ENCODE results near the gene IPP.
A peak's percentile ranks its signal among the peaks of the same experiment; 100 is the strongest.
"Not testable (repeated sequence)": the region's sequence is repeated elsewhere in the genome, so short reads cannot be mapped to it uniquely, and the experiment has no call there.

The IPP gene

DNA sequence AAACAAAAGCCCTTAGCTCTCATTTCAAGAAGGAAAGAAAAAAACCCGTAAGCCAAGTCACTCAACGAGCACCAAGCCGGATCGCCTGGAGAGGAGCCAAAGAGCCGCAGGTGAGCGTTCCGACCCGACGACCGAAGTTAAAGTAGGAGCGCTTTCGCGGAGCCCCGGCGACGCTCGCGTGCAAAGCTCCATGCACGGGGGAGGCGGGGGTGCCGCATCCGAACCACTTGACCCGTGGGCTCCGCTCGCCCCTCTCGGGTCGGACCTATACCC is 64.5 kb downstream of the IPP start:
- DNase-seq (ENCODE audit: insufficient read length, low spot score) (no peak), FAIRE-seq (no peak)

DNA sequence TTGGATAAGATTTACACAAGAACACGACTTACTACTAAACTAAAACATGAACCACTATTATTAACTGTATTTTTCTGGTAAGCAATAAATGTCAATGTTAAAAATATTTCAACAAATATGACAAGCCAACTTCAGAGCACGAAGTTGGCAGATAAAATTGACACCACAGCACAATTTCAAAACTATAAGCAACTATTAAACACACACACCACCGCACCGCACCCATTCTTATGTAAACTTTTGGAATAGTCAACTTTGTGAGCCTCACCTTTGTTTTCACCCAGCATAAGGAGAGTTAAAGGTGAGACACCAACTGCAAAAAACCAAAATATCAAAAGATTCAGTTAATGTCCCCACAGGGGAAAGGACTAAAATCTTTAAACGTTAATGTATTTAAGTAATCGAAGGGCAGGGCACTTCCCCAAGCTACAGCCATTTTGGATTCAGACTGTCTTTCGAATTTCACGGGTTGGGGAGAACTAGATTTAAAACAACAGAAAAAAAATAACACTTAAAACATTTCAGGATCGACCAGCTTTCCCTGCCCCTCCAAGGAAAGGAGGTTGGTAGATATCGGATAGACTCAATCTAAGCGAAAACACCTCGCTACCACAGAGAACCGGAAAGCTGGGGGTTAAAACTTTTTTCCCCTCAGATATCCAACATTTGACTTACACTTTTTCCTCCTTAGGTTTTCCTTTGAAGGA is 65.0 kb downstream of the IPP start:
- FAIRE-seq = peak; percentile 14
- no peak for DNase-seq (ENCODE audit: insufficient read length, low spot score)

DNA sequence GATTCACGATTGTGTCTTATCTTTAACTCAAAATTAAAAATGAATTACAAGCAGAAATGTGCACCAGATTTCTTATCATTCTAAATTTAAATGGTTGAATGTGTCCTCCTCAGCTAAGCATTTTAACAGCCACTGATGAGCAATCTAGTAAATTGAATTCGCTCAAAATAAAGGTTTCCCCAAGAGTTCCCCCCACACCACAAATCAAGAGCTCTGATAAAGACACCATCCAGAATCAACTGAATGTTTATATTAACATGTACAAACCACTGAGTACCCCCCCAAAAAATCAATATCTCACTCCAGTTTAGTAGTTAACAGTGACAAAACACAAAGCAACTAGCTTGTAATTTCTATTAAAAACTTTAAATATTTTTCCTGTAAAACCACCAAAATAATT is 66.1 kb downstream of the IPP start:
- FAIRE-seq (no peak), DNase-seq (ENCODE audit: insufficient read length, low spot score) (no peak)

DNA sequence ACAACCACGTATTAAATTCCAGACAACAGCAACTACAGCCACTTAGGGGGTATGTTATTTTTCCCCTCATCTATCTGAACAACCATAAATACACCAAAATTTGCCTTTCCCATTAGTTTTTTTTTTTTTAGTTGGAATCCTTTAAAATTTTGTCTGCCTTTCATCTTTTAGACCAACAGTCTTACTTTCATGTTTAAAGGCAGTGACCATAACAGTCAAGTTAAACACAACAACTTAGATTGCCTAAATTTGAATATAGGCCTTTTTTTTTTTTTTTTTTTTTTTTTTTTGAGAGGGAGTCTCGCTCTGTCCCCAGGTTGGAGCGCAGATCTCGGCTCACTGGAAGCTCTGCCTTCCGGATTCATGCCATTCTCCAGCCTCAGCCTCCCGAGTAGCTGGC is 67.5 kb downstream of the IPP start:
- DNase-seq (ENCODE audit: insufficient read length, low spot score) (no peak), FAIRE-seq (no peak)

DNA sequence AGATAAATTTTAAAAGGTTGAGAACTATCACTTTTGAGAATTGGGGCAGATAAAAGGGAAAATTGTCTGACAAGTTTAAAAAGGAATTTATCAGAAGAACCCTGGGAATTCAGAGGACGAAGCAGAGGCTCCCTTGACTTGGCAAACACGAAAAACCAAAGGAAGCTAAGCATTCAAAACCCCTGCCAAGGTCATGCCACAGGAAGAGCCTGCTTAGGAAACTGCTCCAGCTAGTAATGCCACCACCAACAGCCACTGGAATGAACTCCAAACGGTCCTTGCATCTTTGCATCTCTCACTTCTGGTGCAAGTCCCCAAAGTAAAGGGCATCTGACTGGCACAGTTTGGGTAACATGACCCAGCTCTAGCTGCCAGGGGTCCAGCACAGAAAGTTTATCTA is 71.3 kb downstream of the IPP start:
- no peak for FAIRE-seq
- DNase-seq (ENCODE audit: insufficient read length, low spot score) = no peak

DNA sequence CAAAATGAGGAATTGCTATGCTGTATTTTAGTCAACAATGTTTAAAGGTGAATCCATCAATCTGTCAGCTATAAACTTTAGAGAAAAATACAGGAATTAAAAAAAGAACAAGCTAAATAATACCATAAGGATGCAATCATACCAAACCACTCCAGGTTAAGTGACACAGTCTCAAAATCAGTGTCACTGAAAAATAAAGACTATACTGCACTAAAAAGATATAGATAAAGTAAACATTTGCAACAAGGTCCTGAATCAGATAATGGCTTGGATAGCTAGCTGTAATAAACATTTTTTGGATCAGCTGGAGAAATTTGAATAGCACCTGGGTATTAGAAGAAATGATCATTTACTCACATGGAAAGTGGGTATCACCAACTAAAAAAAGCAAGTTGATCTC is 72.0 kb downstream of the IPP start:
- DNase-seq (ENCODE audit: insufficient read length, low spot score) = no peak
- FAIRE-seq = no peak

DNA sequence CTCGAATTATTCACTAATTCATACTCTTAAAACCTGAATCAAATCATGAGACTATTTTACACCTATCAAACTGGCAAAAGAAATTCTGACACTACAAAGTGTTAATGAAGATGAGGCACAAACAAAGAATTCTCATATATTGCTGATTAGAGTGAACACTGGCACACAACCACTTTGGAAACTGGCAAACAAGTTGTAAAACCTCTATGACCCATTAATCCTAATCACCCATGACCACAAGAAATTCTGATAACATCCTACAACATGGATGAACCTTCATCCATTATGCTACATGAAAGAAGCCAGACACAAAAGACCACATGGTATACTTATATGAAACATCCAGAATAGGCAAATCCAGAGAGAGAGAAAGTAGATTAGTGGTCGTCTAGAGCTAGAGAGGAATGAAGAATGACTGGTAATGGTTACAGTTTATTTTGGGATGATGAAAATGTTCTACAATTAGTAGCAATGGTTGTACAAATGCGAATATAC is 72.7 kb downstream of the IPP start:
- DNase-seq (ENCODE audit: insufficient read length, low spot score) (no peak), FAIRE-seq (peak; percentile 77)

DNA sequence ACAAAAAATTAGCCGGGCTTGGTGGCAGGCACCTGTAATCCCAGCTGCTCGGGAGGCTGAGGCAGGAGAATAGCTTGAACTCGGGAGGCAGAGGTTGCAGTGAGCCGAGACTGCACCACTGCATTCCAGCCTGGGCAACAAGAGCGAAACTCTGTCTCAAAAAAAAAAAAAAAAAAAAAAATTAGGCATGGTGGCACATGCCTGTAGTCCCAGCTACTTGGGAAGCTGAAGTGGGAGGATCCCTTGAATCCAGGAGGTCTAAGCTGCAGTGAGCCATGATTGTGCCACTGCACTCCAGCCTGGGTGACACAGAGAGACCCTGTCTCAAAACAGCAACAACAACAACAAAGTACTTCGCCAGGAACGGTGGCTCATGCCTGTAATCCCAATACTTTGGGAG is 73.9 kb downstream of the IPP start:
- not testable (repeated sequence) for DNase-seq (ENCODE audit: insufficient read length, low spot score); FAIRE-seq

DNA sequence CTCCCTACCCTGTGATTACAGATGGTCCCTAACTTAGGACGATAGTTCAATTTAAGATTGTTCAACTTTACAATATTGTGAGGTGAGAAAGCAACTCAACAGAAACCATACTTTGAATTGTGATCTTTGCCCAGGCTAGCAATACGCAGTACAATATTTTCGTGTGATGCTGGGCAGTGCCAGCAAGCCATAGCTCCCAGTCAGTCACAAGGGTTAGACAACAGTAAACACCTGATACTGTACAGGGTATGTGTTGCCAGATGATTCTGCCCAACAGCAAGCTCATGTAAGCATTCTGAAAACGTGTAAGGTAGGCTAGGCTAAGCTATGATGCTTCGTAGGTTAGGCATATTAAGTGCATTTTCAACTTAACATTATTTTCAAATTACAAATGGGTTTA is 76.0 kb downstream of the IPP start:
- FAIRE-seq (no peak), DNase-seq (ENCODE audit: insufficient read length, low spot score) (no peak)

DNA sequence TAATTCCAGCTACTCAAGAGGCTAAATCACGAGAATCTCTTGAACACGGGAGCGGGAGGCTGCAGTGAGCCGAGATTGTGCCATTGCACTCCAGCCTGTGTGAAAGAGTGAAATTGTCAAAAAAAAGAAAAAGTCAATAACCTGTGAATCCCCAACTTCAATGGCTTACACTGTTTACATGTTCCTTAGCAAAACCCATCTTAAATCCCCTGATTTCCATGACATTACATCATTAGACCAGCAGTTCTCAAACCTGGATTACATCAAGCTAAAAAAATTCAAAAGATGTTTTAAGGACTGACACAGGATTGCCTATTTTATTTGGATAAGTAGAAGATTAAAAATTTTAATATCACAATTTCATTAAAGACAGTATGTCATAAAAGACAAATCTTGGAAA is 76.5 kb downstream of the IPP start:
- DNase-seq (ENCODE audit: insufficient read length, low spot score) (no peak), FAIRE-seq (no peak)

DNA sequence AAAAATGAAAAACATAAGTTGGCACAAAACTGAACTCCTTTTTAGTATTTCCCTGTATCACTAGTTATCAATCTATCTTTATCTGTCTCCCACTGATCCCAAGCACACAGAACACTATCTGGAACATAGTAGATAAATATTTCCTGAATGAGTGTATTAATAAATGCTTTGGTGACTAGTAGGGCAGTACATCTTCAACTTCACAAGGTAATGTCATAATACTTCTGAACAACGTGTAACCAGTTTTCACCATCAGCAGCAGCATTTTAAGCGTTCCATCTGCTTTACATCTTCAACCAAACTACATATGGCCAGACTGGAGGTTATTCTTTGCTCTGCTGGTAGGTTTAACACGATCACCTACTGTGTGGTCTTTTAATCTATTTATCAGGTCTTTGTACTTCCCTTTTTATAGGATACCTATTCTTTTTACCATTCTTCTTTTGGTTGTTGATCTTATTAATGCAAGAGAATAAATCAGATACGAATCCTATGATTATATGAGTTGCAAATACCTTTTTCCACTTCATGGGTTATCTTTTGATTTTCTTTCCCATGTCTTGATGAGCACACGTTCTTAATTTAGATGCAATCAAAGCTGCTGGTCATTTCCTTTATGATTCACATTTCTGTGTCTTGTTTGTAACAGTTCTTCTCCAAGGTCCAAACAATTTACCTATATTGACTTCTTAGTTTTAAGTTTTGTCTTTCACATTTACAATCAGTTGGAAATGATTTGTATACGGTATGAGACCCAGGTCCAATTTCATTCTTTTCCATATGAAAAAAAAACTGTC is 80.4 kb downstream of the IPP start:
- DNase-seq (ENCODE audit: insufficient read length, low spot score) (no peak), FAIRE-seq (no peak)

DNA sequence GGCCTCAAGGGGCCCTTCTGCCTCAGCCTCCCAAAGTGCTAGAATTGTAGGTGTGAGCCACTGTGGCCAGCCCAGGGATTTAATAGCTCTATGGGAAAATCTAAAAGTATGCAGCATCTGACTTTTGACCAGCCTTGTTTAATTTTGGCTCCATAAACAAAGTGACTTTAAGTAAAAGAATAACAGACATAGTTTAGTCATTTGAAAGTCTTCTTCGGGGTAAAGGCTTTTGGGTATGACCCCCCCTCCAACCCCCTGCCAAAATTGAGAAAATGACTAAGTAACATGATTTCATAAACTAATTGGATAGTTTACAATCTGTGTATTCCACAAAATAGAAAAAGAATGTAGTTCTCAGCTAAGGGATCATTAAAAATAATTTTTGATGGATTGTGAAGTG is 81.1 kb downstream of the IPP start:
- no peak for DNase-seq (ENCODE audit: insufficient read length, low spot score)
- no peak for FAIRE-seq

DNA sequence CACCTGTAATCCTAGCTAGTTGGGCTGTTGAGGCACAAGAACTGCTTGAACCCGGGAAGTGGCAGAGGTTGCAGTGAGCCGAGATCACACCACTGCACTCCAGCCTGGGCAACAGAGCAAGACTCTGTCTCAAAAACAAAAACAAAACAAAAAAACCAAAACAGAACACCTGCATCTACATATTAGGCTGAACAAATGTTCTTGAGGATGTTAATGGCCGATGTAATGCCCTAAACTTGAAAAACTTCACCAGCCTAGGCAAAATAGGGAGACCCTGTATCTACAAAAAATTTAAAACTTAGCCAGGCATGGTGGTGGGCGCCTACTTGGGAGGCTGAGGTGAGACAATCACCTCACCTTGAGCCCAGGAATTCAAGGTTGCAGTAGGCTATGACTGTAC is 81.9 kb downstream of the IPP start:
- no peak for DNase-seq (ENCODE audit: insufficient read length, low spot score)
- no peak for FAIRE-seq

DNA sequence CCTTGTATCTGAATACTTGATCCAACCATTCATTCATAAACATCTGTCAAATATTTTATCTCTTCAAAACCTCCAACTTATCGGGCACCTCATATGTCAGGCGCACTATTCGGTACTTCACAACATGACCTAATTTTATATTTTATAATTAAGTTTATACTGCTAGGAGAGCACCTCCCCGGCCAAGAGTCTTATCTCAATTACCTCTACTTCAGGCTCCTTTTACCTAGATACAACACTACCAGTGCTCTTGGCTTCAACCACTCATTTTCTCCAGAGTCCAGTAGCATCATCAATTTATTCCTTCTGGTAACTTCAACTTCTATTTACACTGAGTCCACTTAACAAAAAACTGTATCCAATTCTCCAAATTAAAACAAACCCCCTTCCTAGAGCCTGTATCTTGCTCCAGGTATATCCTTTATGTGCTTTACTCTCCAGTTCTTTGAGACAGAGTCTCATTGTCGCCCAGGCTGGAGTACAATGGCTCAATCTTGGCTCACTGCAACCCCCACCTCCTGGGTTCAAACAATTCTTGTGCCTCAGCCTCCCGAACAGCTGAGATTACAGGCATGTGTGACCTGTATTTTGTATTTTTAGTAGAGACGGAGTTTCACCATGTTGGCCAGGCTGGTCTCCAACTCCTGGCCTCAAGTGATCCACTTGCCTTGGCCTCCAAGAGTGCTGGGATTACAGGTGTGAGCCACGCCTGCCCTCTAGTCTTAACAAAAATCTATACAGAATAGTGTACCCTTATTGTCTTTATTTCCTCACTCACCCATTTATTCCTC is 82.9 kb downstream of the IPP start:
- no peak for DNase-seq (ENCODE audit: insufficient read length, low spot score)
- no peak for FAIRE-seq

DNA sequence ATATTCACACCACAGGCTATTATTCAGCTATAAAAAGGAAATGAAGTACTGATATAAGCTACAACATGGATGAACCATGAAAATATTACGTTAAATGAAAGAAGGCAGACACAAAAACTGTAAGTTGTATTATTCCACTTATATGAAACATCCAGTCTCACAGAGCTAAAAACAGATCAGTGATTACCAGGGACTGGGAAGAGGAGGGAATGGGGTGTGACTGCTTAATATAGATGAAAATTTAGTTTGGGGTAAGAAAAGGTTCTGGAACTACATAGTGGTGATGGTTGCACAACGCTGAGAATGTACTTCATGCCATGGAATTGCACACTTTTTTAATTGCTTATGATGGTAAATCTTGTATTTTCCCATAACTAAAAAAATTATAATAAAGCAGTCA is 83.6 kb downstream of the IPP start:
- DNase-seq (ENCODE audit: insufficient read length, low spot score) (no peak), FAIRE-seq (no peak)

DNA sequence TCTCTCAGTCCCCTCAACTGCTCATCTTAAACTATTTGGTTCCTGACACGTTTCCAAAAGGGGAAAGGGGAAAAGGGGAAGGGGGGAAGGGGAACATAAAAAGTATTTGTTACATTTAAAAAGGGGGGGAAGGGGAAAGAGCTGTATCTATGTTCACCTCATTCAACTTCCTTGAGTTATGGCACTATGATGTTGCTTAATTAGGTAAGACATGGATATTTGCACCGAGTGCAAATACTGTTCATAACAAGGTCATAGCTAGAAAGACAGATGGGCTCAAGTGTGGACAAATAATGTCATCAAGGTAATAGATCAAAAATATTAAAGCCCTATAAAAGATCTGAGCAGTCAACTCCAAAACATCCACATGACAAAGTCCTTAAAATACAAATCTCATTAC is 90.1 kb downstream of the IPP start:
- DNase-seq (ENCODE audit: insufficient read length, low spot score) (no peak), FAIRE-seq (no peak)

DNA sequence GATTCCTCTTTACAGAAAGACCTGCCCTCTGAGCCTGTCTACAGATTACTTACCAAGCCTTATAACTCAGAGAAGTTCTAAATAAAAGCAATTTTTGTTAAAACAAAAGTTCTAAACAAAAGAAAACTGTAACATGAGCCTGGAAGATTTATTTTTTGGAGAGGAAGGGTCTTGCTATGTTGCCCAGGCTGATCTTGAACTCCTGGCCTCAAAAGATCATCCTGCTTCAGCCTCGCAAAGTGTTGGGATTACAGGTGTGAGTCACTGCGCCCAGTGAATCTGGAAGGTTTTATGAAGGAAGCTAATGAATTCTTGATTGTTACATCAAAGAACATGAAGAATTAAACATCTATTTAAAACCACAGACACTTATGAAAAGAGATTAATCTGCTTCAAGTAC is 91.2 kb downstream of the IPP start:
- no peak for DNase-seq (ENCODE audit: insufficient read length, low spot score)
- no peak for FAIRE-seq

DNA sequence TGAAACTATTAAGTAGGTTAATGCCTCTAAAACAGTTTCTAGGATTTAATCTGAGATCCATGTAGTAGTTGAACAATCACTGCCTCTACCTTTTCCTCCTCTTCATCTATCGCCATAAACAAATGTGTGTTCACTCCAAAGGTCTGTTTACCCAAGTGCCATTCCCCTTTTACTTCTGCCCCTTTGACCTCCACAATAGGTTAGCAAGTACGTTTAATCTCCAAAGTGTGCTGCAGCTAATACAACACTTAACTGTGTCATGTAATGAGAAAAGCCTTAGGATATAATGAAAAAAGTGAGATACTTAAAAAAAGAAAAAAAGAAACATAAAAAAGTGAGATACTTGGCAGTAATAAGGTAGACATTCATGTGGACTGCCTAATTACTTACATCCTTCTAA is 92.3 kb downstream of the IPP start:
- DNase-seq (ENCODE audit: insufficient read length, low spot score) = no peak

DNA sequence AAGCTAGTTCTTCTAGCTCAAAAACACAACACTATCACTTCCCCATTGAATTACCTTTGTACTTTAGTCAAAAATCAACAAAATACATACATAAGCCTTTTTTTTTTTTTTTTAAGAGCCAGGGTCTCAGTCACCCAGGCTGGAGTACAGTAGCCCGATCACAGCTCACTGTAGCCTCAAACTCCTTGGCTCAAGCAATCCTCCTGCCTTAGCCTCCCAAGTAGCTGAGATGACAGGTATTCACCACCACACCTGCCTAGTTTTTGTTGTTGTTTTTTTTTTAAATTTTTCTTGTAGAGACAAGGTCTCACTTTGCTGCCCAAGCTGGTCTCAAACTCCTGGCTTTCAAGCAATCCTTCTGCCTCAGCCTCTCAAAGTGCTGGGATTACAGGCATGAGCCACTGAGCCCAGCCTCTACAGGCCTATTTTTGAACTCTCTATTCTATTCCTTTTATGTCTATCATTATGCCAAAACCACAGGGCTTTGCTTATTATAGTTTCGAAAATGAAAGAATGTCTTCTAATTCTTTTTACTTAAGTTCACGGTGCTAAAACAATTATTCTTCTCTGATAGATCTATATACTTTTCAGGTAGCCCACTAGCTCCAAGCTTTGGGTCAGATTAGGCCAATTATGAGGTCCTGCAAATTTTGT is 93.8 kb downstream of the IPP start:
- FAIRE-seq (no peak), DNase-seq (ENCODE audit: insufficient read length, low spot score) (no peak)

More for the DNA sequence above, 92.3 kb downstream of the IPP start:
- FAIRE-seq = no peak

DNA sequence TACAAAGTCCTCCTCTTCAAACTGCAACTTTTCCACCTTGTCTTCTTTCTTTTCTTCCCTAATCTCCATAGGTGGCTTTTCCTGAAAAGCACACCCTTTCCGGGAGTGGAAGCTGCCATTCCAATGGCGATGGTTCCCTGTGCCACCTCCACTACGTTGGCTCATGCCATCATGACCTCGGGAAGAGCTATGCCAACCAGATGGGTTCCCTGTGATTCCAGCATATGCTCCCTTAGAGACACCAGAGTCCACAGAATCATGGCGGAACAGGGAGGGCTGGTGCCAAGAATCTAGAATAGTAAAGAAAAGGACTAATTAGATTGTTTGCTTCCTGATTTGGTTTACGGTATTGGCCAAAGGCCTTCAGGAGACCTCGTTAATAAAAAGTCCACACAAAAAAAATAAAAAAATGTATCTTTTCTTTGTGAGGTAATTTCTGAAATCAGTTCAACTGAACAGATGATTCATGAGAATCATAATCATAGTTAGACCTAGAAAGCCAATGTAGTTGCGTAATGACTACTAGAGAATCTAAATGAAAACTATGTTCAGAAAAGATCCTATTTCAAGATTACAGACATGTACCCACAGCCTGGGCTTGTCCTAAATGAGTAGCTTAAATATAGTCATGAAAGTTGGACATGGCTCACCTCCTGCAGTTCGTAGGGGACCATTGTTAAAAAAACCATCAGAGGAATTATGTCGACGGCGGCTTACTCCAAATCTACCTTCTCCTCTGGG is 95.7 kb downstream of the IPP start:
- no peak for FAIRE-seq
- DNase-seq (ENCODE audit: insufficient read length, low spot score) = no peak

Data from GM19239 (cell line).